H1 (cell line): ENCODE data around the gene MARCHF3. TPM values are rescaled to one million over a fixed set of nuclear protein-coding genes. Genes with fewer than 3 reads are reported as not detected.

ENCODE experiments used
- CTCF ChIA-PET: fragments of 300-600 bp; sonication (Branson Sonifier 250); formaldehyde crosslinking; loops from one replicate; lab custom pipeline; 2021; ENCODE audit not compliant: partially characterized antibody; lab: Charles Lee
- POLR2A ChIA-PET: fragments of 300-600 bp; sonication (Branson Sonifier 250); formaldehyde crosslinking; loops from one replicate; lab custom pipeline; 2021; ENCODE audit warnings: inconsistent platforms; ENCODE audit not compliant: partially characterized antibody; lab: Charles Lee
- DNase-seq, 2 experiments: peaks; one replicate each; pipeline versions ENCODE4 v3.0.0 to v3.0.0-alpha.2; 2010 to 2022; ENCODE audit warnings: low spot score in 2 of 2, low read depth in 1 of 2, mixed read lengths in 1 of 2
- FAIRE-seq: peaks from 2 replicates; lab custom pipeline; 2011; peaks lifted over from hg19 to GRCh38; lab: Jason Lieb, UNC
- H2AFZ ChIP-seq: 2 replicates; pipeline ENCODE4 v1.8.1; 2012; ENCODE audit warnings: low read length, inconsistent platforms
- H2AK5ac ChIP-seq: 2 replicates; pipeline ENCODE4 v1.6.1; 2013; ENCODE audit warnings: low read depth, low read length
- H2BK120ac ChIP-seq: replicated peaks from 2 replicates; pipeline ENCODE3; 2013; ENCODE audit warnings: low read depth, low read length, inconsistent platforms
- H2BK12ac ChIP-seq: 2 replicates; pipeline ENCODE4 v1.6.1; 2013; ENCODE audit warnings: low read depth, low read length
- H2BK15ac ChIP-seq: 2 replicates; pipeline ENCODE4 v1.6.1; 2013; ENCODE audit warnings: low read length
- H2BK20ac ChIP-seq: 2 replicates; pipeline ENCODE4 v1.6.1; 2013; ENCODE audit warnings: low read length
- H2BK5ac ChIP-seq: 2 replicates; pipeline ENCODE4 v1.6.1; 2013; ENCODE audit warnings: low read depth, low read length
- H3K14ac ChIP-seq: 2 replicates; pipeline ENCODE4 v1.6.1; 2013; ENCODE audit warnings: inconsistent platforms; ENCODE audit not compliant: insufficient read length
- H3K18ac ChIP-seq: 2 replicates; pipeline ENCODE4 v1.6.1; 2013; ENCODE audit warnings: low read length; ENCODE audit errors: extremely low read depth
- H3K23ac ChIP-seq: 2 replicates; pipeline ENCODE4 v1.6.1; 2013; ENCODE audit warnings: inconsistent platforms; ENCODE audit not compliant: insufficient read length
- H3K23me2 ChIP-seq: 2 replicates; pipeline ENCODE4 v1.6.1; 2013; ENCODE audit warnings: low read depth, low read length
- H3K27ac ChIP-seq: 2 replicates; pipeline ENCODE4 v1.6.1; 2011; ENCODE audit warnings: low read depth, low read length, inconsistent platforms
- H3K27me3 ChIP-seq, 4 experiments: replicated peaks in 1 of 4; 1 replicate in 1 of 4; 2 replicates in 3 of 4; pipeline versions ENCODE4 v1.6.1 to v1.8.1; 2011 to 2013; ENCODE audit warnings: low read length in 3 of 4, mild to moderate bottlenecking in 3 of 4, inconsistent platforms in 2 of 4, mixed read lengths in 2 of 4, moderate library complexity in 1 of 4; ENCODE audit not compliant: control insufficient read depth in 3 of 4, insufficient read depth in 3 of 4; ENCODE audit errors: extremely low read depth in 1 of 4
- H3K36me3 ChIP-seq, 4 experiments: 2 replicates each; pipeline versions ENCODE4 v1.6.1 to v1.8.1; 2011 to 2013; ENCODE audit warnings: mild to moderate bottlenecking in 4 of 4, low read length in 3 of 4, moderate library complexity in 2 of 4, control low read depth in 1 of 4, inconsistent platforms in 1 of 4; ENCODE audit not compliant: insufficient read depth in 4 of 4, control insufficient read depth in 2 of 4
- H3K4ac ChIP-seq: replicated peaks from 2 replicates; pipeline ENCODE3; 2013; ENCODE audit warnings: low read length, low read depth, mixed read lengths, inconsistent platforms; ENCODE audit not compliant: insufficient read length
- H3K4me1 ChIP-seq, 4 experiments: replicated peaks in 1 of 4; 1 replicate in 1 of 4; 2 replicates in 3 of 4; pipeline versions ENCODE4 v1.6.1 to v1.8.1; 2011 to 2013; ENCODE audit warnings: low read length in 3 of 4, inconsistent platforms in 2 of 4, mixed read lengths in 1 of 4; ENCODE audit not compliant: insufficient read depth in 4 of 4, control insufficient read depth in 3 of 4
- H3K4me2 ChIP-seq, 2 experiments: 2 replicates each; pipeline versions ENCODE4 v1.6.1 to v1.8.1; 2011 to 2013; ENCODE audit warnings: low read depth in 2 of 2, low read length in 2 of 2, control low read depth in 1 of 2, inconsistent platforms in 1 of 2, mild to moderate bottlenecking in 1 of 2; ENCODE audit not compliant: insufficient read depth in 1 of 2
- H3K4me3 ChIP-seq, 4 experiments: fragments of 200-600, 300-600 bp in 1 of 4; sonication (generic), shearing (Covaris generic), sonication (Bioruptor Twin) in 1 of 4; 2 replicates each; pipeline versions ENCODE4 v1.5.1 to v1.8.1; 2011 to 2016; ENCODE audit warnings: low read length in 4 of 4, low read depth in 3 of 4, control low read depth in 2 of 4, inconsistent platforms in 2 of 4, mild to moderate bottlenecking in 2 of 4, mixed read lengths in 1 of 4, moderate library complexity in 1 of 4; ENCODE audit not compliant: insufficient read depth in 2 of 4; ENCODE audit errors: extremely low read depth in 1 of 4
- H3K56ac ChIP-seq: replicated peaks from 2 replicates; pipeline ENCODE3; 2013; ENCODE audit warnings: low read depth, mild to moderate bottlenecking, mixed read lengths, low read length, inconsistent platforms; ENCODE audit not compliant: insufficient read length
- H3K79me1 ChIP-seq: 2 replicates; pipeline ENCODE4 v1.6.1; 2013; ENCODE audit warnings: low read depth, low read length, control low read depth
- H3K79me2 ChIP-seq, 2 experiments: 2 replicates each; pipeline versions ENCODE4 v1.6.1 to v1.8.1; 2012 to 2013; ENCODE audit warnings: low read length in 2 of 2, mild to moderate bottlenecking in 2 of 2, inconsistent platforms in 1 of 2; ENCODE audit not compliant: insufficient read depth in 2 of 2, control insufficient read depth in 1 of 2
- H3K9ac ChIP-seq, 4 experiments: replicated peaks in 1 of 4; 1 replicate in 1 of 4; 2 replicates in 3 of 4; pipeline versions ENCODE4 v1.6.1 to v1.8.1; 2011 to 2013; ENCODE audit warnings: low read depth in 3 of 4, low read length in 3 of 4, control low read depth in 2 of 4, mild to moderate bottlenecking in 2 of 4, moderate library complexity in 2 of 4, inconsistent platforms in 1 of 4; ENCODE audit errors: extremely low read depth in 1 of 4
- H3K9me3 ChIP-seq, 2 experiments: 2 replicates each; pipeline versions ENCODE4 v1.6.1 to v1.8.1; 2012 to 2013; ENCODE audit warnings: mild to moderate bottlenecking in 2 of 2, moderate library complexity in 2 of 2, control low read depth in 1 of 2, inconsistent platforms in 1 of 2, low read depth in 1 of 2, low read length in 1 of 2, mixed read lengths in 1 of 2; ENCODE audit not compliant: insufficient read depth in 2 of 2
- H4K20me1 ChIP-seq, 2 experiments: replicated peaks in 1 of 2; 2 replicates each; pipeline versions ENCODE3 to v1.8.1; 2011 to 2013; ENCODE audit warnings: inconsistent platforms in 2 of 2, low read length in 2 of 2, mild to moderate bottlenecking in 1 of 2; ENCODE audit not compliant: insufficient read depth in 2 of 2, control insufficient read depth in 1 of 2
- H4K5ac ChIP-seq: 2 replicates; pipeline ENCODE4 v1.6.1; 2013; ENCODE audit warnings: low read length, low read depth, mixed read lengths, inconsistent platforms; ENCODE audit not compliant: insufficient read length
- H4K8ac ChIP-seq: 2 replicates; pipeline ENCODE4 v1.8.0; 2013; ENCODE audit warnings: mild to moderate bottlenecking, moderate library complexity, low read length, inconsistent platforms; ENCODE audit not compliant: insufficient read depth; ENCODE audit errors: extremely low read depth
- H4K91ac ChIP-seq: replicated peaks from 2 replicates; pipeline ENCODE3; 2013; ENCODE audit warnings: low read length, mixed read lengths, inconsistent platforms; ENCODE audit not compliant: insufficient read length
- CEBPB ChIP-seq: IDR thresholded peaks from 2 replicates; pipeline ENCODE4 v1.6.1; 2012; ENCODE audit warnings: low read depth, low read length
- E2F6 ChIP-seq: IDR thresholded peaks from 2 replicates; pipeline ENCODE4 v1.6.1; 2012; ENCODE audit warnings: inconsistent platforms
- RAD21 ChIP-seq, 2 experiments: IDR thresholded peaks in 1 of 2; conservative IDR thresholded peaks in 1 of 2; 2 replicates each; pipeline ENCODE4 v1.6.1; 2011; ENCODE audit warnings: low read depth in 2 of 2, low read length in 2 of 2, improper control_type of control experiment in 1 of 2, inconsistent platforms in 1 of 2, mild to moderate bottlenecking in 1 of 2, moderate library complexity in 1 of 2
- RBBP5 ChIP-seq: IDR thresholded peaks from 2 replicates; pipeline ENCODE4 v1.7.1; 2012; ENCODE audit warnings: low read depth, mild to moderate bottlenecking, inconsistent platforms, low read length, moderate library complexity, borderline replicate concordance
- TBP ChIP-seq: IDR thresholded peaks from 2 replicates; pipeline ENCODE4 v1.6.1; 2011; ENCODE audit warnings: low read depth, low read length, improper control_type of control experiment
- polyA plus RNA-seq, 7 experiments: library from polyadenylated mRNA; depleted of rRNA in 3 of 7; stranded (reverse) in 5 of 7; unstranded in 2 of 7; fragments of >200 nt in 5 of 7; fragments of 200-250 nt in 2 of 7; gene quantifications; 1 replicate in 5 of 7; 2 replicates in 1 of 7; 4 replicates in 1 of 7; pipeline versions ENCODE4 v1.2.1 to v1.2.3, GENCODE V29; 2011 to 2013; ENCODE audit warnings: missing spikeins in 2 of 7, mixed read lengths in 2 of 7
- total RNA-seq: library from RNA; stranded (reverse); fragmentation: NEBNext Ultra II Directional; extraction: Animal tissue kit (Norgen Biotek cat#: 25700); gene quantifications from 2 replicates; pipeline ENCODE4 v1.2.1, GENCODE V29; 2021

MARCHF3 gene
- total and polyA plus RNA-seq, 2 of the 8 experiments (the other 6 are each of a cell fraction or from before 2014, with no cell fraction given), result 12.0 to 16.9 TPM

DNA sequence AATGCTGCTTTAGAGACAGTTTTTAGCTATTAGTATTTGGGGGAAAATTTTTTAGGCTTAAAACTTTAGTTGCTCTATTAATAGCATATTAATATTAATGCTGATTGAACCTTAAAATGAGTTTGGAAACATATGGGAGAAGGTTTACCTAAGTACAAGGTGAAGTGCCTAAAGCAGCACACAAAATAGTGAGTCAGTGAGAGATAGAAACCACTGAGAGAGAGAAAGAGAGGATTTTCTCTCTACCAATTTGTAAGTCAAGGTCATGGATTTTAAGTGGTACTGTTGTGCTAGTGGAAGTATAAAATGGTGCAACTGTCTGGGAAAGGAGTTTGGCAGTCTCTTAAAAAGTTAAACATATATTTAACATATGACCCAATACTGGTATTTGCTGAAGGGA, 64.9 kb downstream of the MARCHF3 start:
- no peak overlapping the region for H2AK5ac ChIP-seq
- POLR2A ChIA-PET, result no interaction called here
- H2BK120ac ChIP-seq, result no peak overlapping the region
- no peaks in the 10 kb centered on the region for H3K9me3 ChIP-seq
- H3K23ac ChIP-seq, result no peak overlapping the region
- no peak overlapping the region for H2BK15ac ChIP-seq
- no peak overlapping the region for H3K4me2 ChIP-seq
- no peak overlapping the region for H3K18ac ChIP-seq
- no peak overlapping the region for H2BK20ac ChIP-seq
- DNase-seq (no peak), FAIRE-seq (no peak)
- no peak overlapping the region for H2BK5ac ChIP-seq
- H4K91ac ChIP-seq, result no peak overlapping the region
- no peak overlapping the region for H2AFZ ChIP-seq
- H3K27me3 ChIP-seq, result no peaks in the 10 kb centered on the region
- no peak overlapping the region for H3K4ac ChIP-seq
- no peaks in the 10 kb centered on the region for H3K79me2 ChIP-seq
- H4K20me1 ChIP-seq, result no peaks in the 10 kb centered on the region
- H3K79me1 ChIP-seq, result no peaks in the 10 kb centered on the region; the same call in 1 of the 2 replicates
- CTCF ChIA-PET, result interaction anchor here (0.6 to 0.7 kb wide), 2 partner anchors 15 to 28 kb away, joined by 3 read pairs; no protein-coding TSS in a partner anchor
- H2BK12ac ChIP-seq, result no peak overlapping the region
- H3K36me3 ChIP-seq, result no peaks in the 10 kb centered on the region
- no peak overlapping the region for H3K27ac ChIP-seq
- no peak overlapping the region for H3K9ac ChIP-seq
- no peak overlapping the region for H3K56ac ChIP-seq
- H4K5ac ChIP-seq, result no peak overlapping the region
- H3K14ac ChIP-seq, result no peak overlapping the region
- H3K4me1 ChIP-seq, result peaks cover 0 to 4% (median 2%) of the 10 kb centered on the region in 4 experiments; a peak in 2 of 7 replicates
- no peak overlapping the region for H4K8ac ChIP-seq
- no peaks in the 10 kb centered on the region for H3K23me2 ChIP-seq
- no peak overlapping the region for H3K4me3 ChIP-seq
- no peak for TF ChIP-seq E2F6
- TF ChIP-seq CEBPB, result no peak
- no peak for TF ChIP-seq TBP
- TF ChIP-seq RAD21 (IDR thresholded peaks at IDR 0.05 in 1 of 2, conservative IDR thresholded peaks at IDR 0.05 in 1 of 2; ENCODE audit: low read depth in 2 of 2, low read length in 2 of 2), result no peak
- no peak for TF ChIP-seq RBBP5
